H1 (cell line): ENCODE measurements around the gene CC2D1A. TPM values are rescaled to one million over a fixed set of nuclear protein-coding genes. Genes with fewer than 3 reads are reported as not detected.

Experiments
- CTCF ChIA-PET: fragments of 300-600 bp; sonication (Branson Sonifier 250); formaldehyde crosslinking; loops from one replicate; lab custom pipeline; 2021; ENCODE audit not compliant: partially characterized antibody; lab: Charles Lee
- POLR2A ChIA-PET: fragments of 300-600 bp; sonication (Branson Sonifier 250); formaldehyde crosslinking; loops from one replicate; lab custom pipeline; 2021; ENCODE audit warnings: inconsistent platforms; ENCODE audit not compliant: partially characterized antibody; lab: Charles Lee
- DNase-seq, 2 experiments: peaks; one replicate each; pipeline versions ENCODE4 v3.0.0 to v3.0.0-alpha.2; 2010 to 2022; ENCODE audit warnings: low spot score in 2 of 2, low read depth in 1 of 2, mixed read lengths in 1 of 2
- FAIRE-seq: peaks from 2 replicates; lab custom pipeline; 2011; peaks lifted over from hg19 to GRCh38; lab: Jason Lieb, UNC
- H2AFZ ChIP-seq: 2 replicates; pipeline ENCODE4 v1.8.1; 2012; ENCODE audit warnings: low read length, inconsistent platforms
- H2AK5ac ChIP-seq: 2 replicates; pipeline ENCODE4 v1.6.1; 2013; ENCODE audit warnings: low read depth, low read length
- H2BK120ac ChIP-seq: replicated peaks from 2 replicates; pipeline ENCODE3; 2013; ENCODE audit warnings: low read depth, low read length, inconsistent platforms
- H2BK12ac ChIP-seq: 2 replicates; pipeline ENCODE4 v1.6.1; 2013; ENCODE audit warnings: low read depth, low read length
- H2BK15ac ChIP-seq: 2 replicates; pipeline ENCODE4 v1.6.1; 2013; ENCODE audit warnings: low read length
- H2BK20ac ChIP-seq: 2 replicates; pipeline ENCODE4 v1.6.1; 2013; ENCODE audit warnings: low read length
- H2BK5ac ChIP-seq: 2 replicates; pipeline ENCODE4 v1.6.1; 2013; ENCODE audit warnings: low read depth, low read length
- H3K14ac ChIP-seq: 2 replicates; pipeline ENCODE4 v1.6.1; 2013; ENCODE audit warnings: inconsistent platforms; ENCODE audit not compliant: insufficient read length
- H3K18ac ChIP-seq: 2 replicates; pipeline ENCODE4 v1.6.1; 2013; ENCODE audit warnings: low read length; ENCODE audit errors: extremely low read depth
- H3K23ac ChIP-seq: 2 replicates; pipeline ENCODE4 v1.6.1; 2013; ENCODE audit warnings: inconsistent platforms; ENCODE audit not compliant: insufficient read length
- H3K23me2 ChIP-seq: 2 replicates; pipeline ENCODE4 v1.6.1; 2013; ENCODE audit warnings: low read depth, low read length
- H3K27ac ChIP-seq: 2 replicates; pipeline ENCODE4 v1.6.1; 2011; ENCODE audit warnings: low read depth, low read length, inconsistent platforms
- H3K27me3 ChIP-seq, 4 experiments: replicated peaks in 1 of 4; 1 replicate in 1 of 4; 2 replicates in 3 of 4; pipeline versions ENCODE4 v1.6.1 to v1.8.1; 2011 to 2013; ENCODE audit warnings: low read length in 3 of 4, mild to moderate bottlenecking in 3 of 4, inconsistent platforms in 2 of 4, mixed read lengths in 2 of 4, moderate library complexity in 1 of 4; ENCODE audit not compliant: control insufficient read depth in 3 of 4, insufficient read depth in 3 of 4; ENCODE audit errors: extremely low read depth in 1 of 4
- H3K36me3 ChIP-seq, 4 experiments: 2 replicates each; pipeline versions ENCODE4 v1.6.1 to v1.8.1; 2011 to 2013; ENCODE audit warnings: mild to moderate bottlenecking in 4 of 4, low read length in 3 of 4, moderate library complexity in 2 of 4, control low read depth in 1 of 4, inconsistent platforms in 1 of 4; ENCODE audit not compliant: insufficient read depth in 4 of 4, control insufficient read depth in 2 of 4
- H3K4ac ChIP-seq: replicated peaks from 2 replicates; pipeline ENCODE3; 2013; ENCODE audit warnings: low read length, low read depth, mixed read lengths, inconsistent platforms; ENCODE audit not compliant: insufficient read length
- H3K4me1 ChIP-seq, 4 experiments: replicated peaks in 1 of 4; 1 replicate in 1 of 4; 2 replicates in 3 of 4; pipeline versions ENCODE4 v1.6.1 to v1.8.1; 2011 to 2013; ENCODE audit warnings: low read length in 3 of 4, inconsistent platforms in 2 of 4, mixed read lengths in 1 of 4; ENCODE audit not compliant: insufficient read depth in 4 of 4, control insufficient read depth in 3 of 4
- H3K4me2 ChIP-seq, 2 experiments: 2 replicates each; pipeline versions ENCODE4 v1.6.1 to v1.8.1; 2011 to 2013; ENCODE audit warnings: low read depth in 2 of 2, low read length in 2 of 2, control low read depth in 1 of 2, inconsistent platforms in 1 of 2, mild to moderate bottlenecking in 1 of 2; ENCODE audit not compliant: insufficient read depth in 1 of 2
- H3K4me3 ChIP-seq, 4 experiments: fragments of 200-600, 300-600 bp in 1 of 4; sonication (generic), shearing (Covaris generic), sonication (Bioruptor Twin) in 1 of 4; 2 replicates each; pipeline versions ENCODE4 v1.5.1 to v1.8.1; 2011 to 2016; ENCODE audit warnings: low read length in 4 of 4, low read depth in 3 of 4, control low read depth in 2 of 4, inconsistent platforms in 2 of 4, mild to moderate bottlenecking in 2 of 4, mixed read lengths in 1 of 4, moderate library complexity in 1 of 4; ENCODE audit not compliant: insufficient read depth in 2 of 4; ENCODE audit errors: extremely low read depth in 1 of 4
- H3K56ac ChIP-seq: replicated peaks from 2 replicates; pipeline ENCODE3; 2013; ENCODE audit warnings: low read depth, mild to moderate bottlenecking, mixed read lengths, low read length, inconsistent platforms; ENCODE audit not compliant: insufficient read length
- H3K79me1 ChIP-seq: 2 replicates; pipeline ENCODE4 v1.6.1; 2013; ENCODE audit warnings: low read depth, low read length, control low read depth
- H3K79me2 ChIP-seq, 2 experiments: 2 replicates each; pipeline versions ENCODE4 v1.6.1 to v1.8.1; 2012 to 2013; ENCODE audit warnings: low read length in 2 of 2, mild to moderate bottlenecking in 2 of 2, inconsistent platforms in 1 of 2; ENCODE audit not compliant: insufficient read depth in 2 of 2, control insufficient read depth in 1 of 2
- H3K9ac ChIP-seq, 4 experiments: replicated peaks in 1 of 4; 1 replicate in 1 of 4; 2 replicates in 3 of 4; pipeline versions ENCODE4 v1.6.1 to v1.8.1; 2011 to 2013; ENCODE audit warnings: low read depth in 3 of 4, low read length in 3 of 4, control low read depth in 2 of 4, mild to moderate bottlenecking in 2 of 4, moderate library complexity in 2 of 4, inconsistent platforms in 1 of 4; ENCODE audit errors: extremely low read depth in 1 of 4
- H3K9me3 ChIP-seq, 2 experiments: 2 replicates each; pipeline versions ENCODE4 v1.6.1 to v1.8.1; 2012 to 2013; ENCODE audit warnings: mild to moderate bottlenecking in 2 of 2, moderate library complexity in 2 of 2, control low read depth in 1 of 2, inconsistent platforms in 1 of 2, low read depth in 1 of 2, low read length in 1 of 2, mixed read lengths in 1 of 2; ENCODE audit not compliant: insufficient read depth in 2 of 2
- H4K20me1 ChIP-seq, 2 experiments: replicated peaks in 1 of 2; 2 replicates each; pipeline versions ENCODE3 to v1.8.1; 2011 to 2013; ENCODE audit warnings: inconsistent platforms in 2 of 2, low read length in 2 of 2, mild to moderate bottlenecking in 1 of 2; ENCODE audit not compliant: insufficient read depth in 2 of 2, control insufficient read depth in 1 of 2
- H4K5ac ChIP-seq: 2 replicates; pipeline ENCODE4 v1.6.1; 2013; ENCODE audit warnings: low read length, low read depth, mixed read lengths, inconsistent platforms; ENCODE audit not compliant: insufficient read length
- H4K8ac ChIP-seq: 2 replicates; pipeline ENCODE4 v1.8.0; 2013; ENCODE audit warnings: mild to moderate bottlenecking, moderate library complexity, low read length, inconsistent platforms; ENCODE audit not compliant: insufficient read depth; ENCODE audit errors: extremely low read depth
- H4K91ac ChIP-seq: replicated peaks from 2 replicates; pipeline ENCODE3; 2013; ENCODE audit warnings: low read length, mixed read lengths, inconsistent platforms; ENCODE audit not compliant: insufficient read length
- ASH2L ChIP-seq: fragments of 200-600, 300-600 bp; sonication (generic); IDR thresholded peaks from one replicate; pipeline ENCODE4 v1.7.1; 2017; ENCODE audit warnings: low read length
- KDM4A ChIP-seq: IDR thresholded peaks from one replicate; pipeline ENCODE4 v1.7.1; 2012; ENCODE audit warnings: low read depth, mild to moderate bottlenecking, moderate library complexity, low read length, inconsistent platforms; ENCODE audit not compliant: severe bottlenecking
- WGBS, 2 experiments: shearing (Covaris generic) in 1 of 2; methylation state at CpG; one replicate each; pipeline versions ENCODE4 v1.1.6 to v1.1.7; 2013 to 2015; ENCODE audit warnings: low lambda C conversion rate in 2 of 2, mixed read lengths in 2 of 2, inconsistent platforms in 1 of 2, low coverage in 1 of 2, missing lambda C conversion rate in 1 of 2; ENCODE audit not compliant: insufficient replicate concordance in 2 of 2, insufficient coverage in 1 of 2, insufficient read length in 1 of 2; ENCODE audit errors: extremely low coverage in 1 of 2, missing lambda C conversion rate in 1 of 2; 5-methylcytosine and 5-hydroxymethylcytosine counted together
- polyA plus RNA-seq, 7 experiments: library from polyadenylated mRNA; depleted of rRNA in 3 of 7; stranded (reverse) in 5 of 7; unstranded in 2 of 7; fragments of >200 nt in 5 of 7; fragments of 200-250 nt in 2 of 7; gene quantifications; 1 replicate in 5 of 7; 2 replicates in 1 of 7; 4 replicates in 1 of 7; pipeline versions ENCODE4 v1.2.1 to v1.2.3, GENCODE V29; 2011 to 2013; ENCODE audit warnings: missing spikeins in 2 of 7, mixed read lengths in 2 of 7
- total RNA-seq: library from RNA; stranded (reverse); fragmentation: NEBNext Ultra II Directional; extraction: Animal tissue kit (Norgen Biotek cat#: 25700); gene quantifications from 2 replicates; pipeline ENCODE4 v1.2.1, GENCODE V29; 2021

The CC2D1A gene
- total and polyA plus RNA-seq, 2 of the 8 experiments (the other 6 are each of a cell fraction or from before 2014, with no cell fraction given), result 12.5 to 33.0 TPM

DNA sequence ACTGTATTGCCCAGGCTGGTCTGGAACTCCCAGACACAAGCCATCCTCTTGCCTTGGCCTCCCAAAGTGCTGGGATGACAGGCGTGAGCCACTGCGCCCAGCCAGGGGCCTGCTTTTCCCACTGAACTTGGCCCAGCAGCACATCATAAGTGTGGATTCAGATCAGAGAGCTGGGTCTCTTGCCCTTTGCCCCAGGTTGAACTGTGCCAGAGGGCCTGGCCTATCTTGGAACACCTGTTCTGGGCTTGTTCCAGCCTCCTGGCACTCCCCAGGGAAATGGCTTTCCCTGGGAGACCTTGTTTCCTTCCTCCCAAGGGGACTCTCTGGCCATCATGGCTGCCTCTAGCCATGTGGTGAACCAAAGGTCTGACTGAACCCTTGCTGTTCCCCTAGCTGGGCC, 3.4 kb downstream of the CC2D1A start:
- peaks cover 0 to 4% (median 3%) of the 10 kb centered on the region in 4 experiments; a peak in 3 of 7 replicates for H3K27me3 ChIP-seq
- peaks cover 2 to 15% (median 6%) of the 10 kb centered on the region in 4 experiments; a peak in 5 of 8 replicates for H3K36me3 ChIP-seq
- H3K4ac ChIP-seq, result no peak overlapping the region
- H3K18ac ChIP-seq, result no peak overlapping the region
- WGBS, 2 experiments, result 88% methylated on average over 2 of the region's 2 CpGs; no CpG with 5 or more reads in 1 of the 2 experiments
- no peak overlapping the region for H3K23ac ChIP-seq
- H3K14ac ChIP-seq, result no peak overlapping the region
- FAIRE-seq, result no peak
- H3K4me1 ChIP-seq, result peaks cover 0 to 6% (median under 1%) of the 10 kb centered on the region in 4 experiments; a peak in 2 of 7 replicates
- no peak overlapping the region for H3K56ac ChIP-seq
- no peak for DNase-seq
- no peak overlapping the region for H4K91ac ChIP-seq
- no peak overlapping the region for H2AK5ac ChIP-seq
- no peak overlapping the region for H2BK20ac ChIP-seq
- no peak overlapping the region for H3K9ac ChIP-seq
- no peak overlapping the region for H2BK120ac ChIP-seq
- H2BK15ac ChIP-seq, result no peak overlapping the region
- no peaks in the 10 kb centered on the region for H3K79me2 ChIP-seq
- no peak overlapping the region for H4K5ac ChIP-seq
- H3K4me3 ChIP-seq, result no peak overlapping the region
- H2BK5ac ChIP-seq, result no peak overlapping the region
- H4K8ac ChIP-seq, result no peak overlapping the region
- H3K27ac ChIP-seq, result no peak overlapping the region
- no peak overlapping the region for H2BK12ac ChIP-seq
- H3K23me2 ChIP-seq, result peaks cover 8% of the 10 kb centered on the region; the same call in 1 of the 2 replicates
- no peaks in the 10 kb centered on the region for H3K9me3 ChIP-seq
- POLR2A ChIA-PET, result interaction anchor here (0.6 to 1.2 kb wide), 2 partner anchors 16 to 197 kb away, joined by 3 read pairs; no protein-coding TSS in a partner anchor
- CTCF ChIA-PET, result interaction anchor here (0.6 to 2.3 kb wide), 7 partner anchors 9 to 66 kb away, joined by 3 to 10 read pairs (median 3); no protein-coding TSS in a partner anchor
- no peak overlapping the region for H2AFZ ChIP-seq
- H3K4me2 ChIP-seq, result no peak overlapping the region
- peaks cover 3% of the 10 kb centered on the region; the same call in 1 of the 2 replicates for H3K79me1 ChIP-seq
- H4K20me1 ChIP-seq, result no peaks in the 10 kb centered on the region
- no peak for TF ChIP-seq KDM4A
- no peak for TF ChIP-seq ASH2L
